ENCODE results near the gene MRPL2.

MRPL2 gene

GRCh38 chr6:43053545-43054205, 5.6 kb downstream of the MRPL2 start, which contains the start of gene CUL7 (continued):
- TF ChIP-seq KLF17 (tag by site-specific recombination; IDR thresholded peaks at IDR 0.05) (peak; percentile 59), KLF8 (tag by site-specific recombination; IDR thresholded peaks at IDR 0.05) (peak; percentile 92), ZNF677 (tag by site-specific recombination; IDR thresholded peaks at IDR 0.05) (no peak), ZNF830 (tag by site-specific recombination; IDR thresholded peaks at IDR 0.05; ENCODE audit: low read depth) (no peak), SCRT2 (tag by site-specific recombination; IDR thresholded peaks at IDR 0.05) (no peak), GLI4 (tag by site-specific recombination; IDR thresholded peaks at IDR 0.05) (peak; percentile 71; the same call in 1 of the 2 replicates), EGR2 (tag by site-specific recombination; IDR thresholded peaks at IDR 0.05; ENCODE audit: low read depth) (no peak), GLI2 (tag by site-specific recombination; IDR thresholded peaks at IDR 0.05; ENCODE audit: borderline replicate concordance, low read depth) (no peak), ZNF223 (tag by site-specific recombination; IDR thresholded peaks at IDR 0.05) (no peak), ZNF843 (tag by site-specific recombination; IDR thresholded peaks at IDR 0.05) (peak; percentile 55; the same call in 1 of the 2 replicates), YY1 (tag by site-specific recombination; IDR thresholded peaks at IDR 0.05) (0 out of 2 replicates have a peak, but pooled peaks have one; percentile 13), GLIS1 (tag by site-specific recombination; IDR thresholded peaks at IDR 0.05) (peak; percentile 86), ZNF37A (tag by site-specific recombination; IDR thresholded peaks at IDR 0.05) (no peak), ZFP37 (tag by site-specific recombination; IDR thresholded peaks at IDR 0.05) (peak; percentile 84; the same call in 1 of the 2 replicates), ZFP3 (tag by site-specific recombination; IDR thresholded peaks at IDR 0.05; ENCODE audit: low read depth) (no peak), ZNF664 (tag by site-specific recombination; IDR thresholded peaks at IDR 0.05) (no peak), ZBTB1 (tag by site-specific recombination; IDR thresholded peaks at IDR 0.05) (no peak), ZNF23 (tag by site-specific recombination; IDR thresholded peaks at IDR 0.05; ENCODE audit: borderline replicate concordance) (no peak), ZNF248 (tag by site-specific recombination; IDR thresholded peaks at IDR 0.05) (no peak), ZNF510 (tag by site-specific recombination; IDR thresholded peaks at IDR 0.05; ENCODE audit: insufficient replicate concordance) (no peak), ZNF585B (tag by site-specific recombination; IDR thresholded peaks at IDR 0.05) (no peak), ZNF354C (tag by site-specific recombination; IDR thresholded peaks at IDR 0.05; ENCODE audit: borderline replicate concordance, low read depth) (no peak), ZNF704 (tag by site-specific recombination; IDR thresholded peaks at IDR 0.05) (no peak), ZNF426 (tag by site-specific recombination; IDR thresholded peaks at IDR 0.05) (no peak), KLF16 (tag by site-specific recombination; IDR thresholded peaks at IDR 0.05) (peak; percentile 84), ZNF398 (tag by site-specific recombination; IDR thresholded peaks at IDR 0.05) (peak; percentile 41), ZNF341 (tag by site-specific recombination; IDR thresholded peaks at IDR 0.05; ENCODE audit: low read depth) (peak; percentile 76), ZNF416 (tag by site-specific recombination; IDR thresholded peaks at IDR 0.05) (no peak), ZNF639 (tag by site-specific recombination; IDR thresholded peaks at IDR 0.05) (no peak; the same call in 1 of the 2 replicates), ZNF624 (tag by site-specific recombination; IDR thresholded peaks at IDR 0.05) (no peak), ZNF214 (tag by site-specific recombination; IDR thresholded peaks at IDR 0.05; ENCODE audit: borderline replicate concordance) (no peak), ZNF777 (tag by site-specific recombination; IDR thresholded peaks at IDR 0.05; ENCODE audit: borderline replicate concordance) (no peak; the same call in 1 of the 2 replicates), ZNF501 (tag by site-specific recombination; IDR thresholded peaks at IDR 0.05) (peak; percentile 94; the same call in 1 of the 2 replicates), ZNF423 (tag by site-specific recombination; IDR thresholded peaks at IDR 0.05) (no peak), ZNF768 (tag by site-specific recombination; IDR thresholded peaks at IDR 0.05) (no peak), ZNF776 (tag by site-specific recombination; IDR thresholded peaks at IDR 0.05; ENCODE audit: borderline replicate concordance) (no peak)

All from HEK293 (cell line).